Mesendoderm (in vitro differentiated cells): ENCODE data around the gene ELL3.

Experiments used
- DNase-seq: peaks from one replicate; pipeline ENCODE4 v3.0.0; 2013
- H2AK5ac ChIP-seq: 2 replicates; pipeline ENCODE4 v1.6.1; 2013; ENCODE audit warnings: low read length, inconsistent platforms
- H2BK120ac ChIP-seq: 2 replicates; pipeline ENCODE4 v1.6.1; 2013; ENCODE audit warnings: low read depth, mild to moderate bottlenecking, low read length, moderate library complexity, mixed read lengths
- H2BK15ac ChIP-seq: replicated peaks from 2 replicates; pipeline ENCODE4 v1.6.1; 2013; ENCODE audit warnings: low read depth, mild to moderate bottlenecking, moderate library complexity
- H2BK5ac ChIP-seq: 2 replicates; pipeline ENCODE4 v1.6.1; 2013; ENCODE audit warnings: low read length, inconsistent platforms
- H3K18ac ChIP-seq: 2 replicates; pipeline ENCODE4 v1.6.1; 2013; ENCODE audit warnings: mild to moderate bottlenecking, low read length, mixed read lengths
- H3K23ac ChIP-seq: one replicate; pipeline ENCODE4 v1.6.1; 2013; ENCODE audit warnings: low read length
- H3K27ac ChIP-seq: 2 replicates; pipeline ENCODE4 v1.5.1; 2013; ENCODE audit warnings: low read depth, mild to moderate bottlenecking, inconsistent platforms, low read length, moderate library complexity
- H3K27me3 ChIP-seq: 2 replicates; pipeline ENCODE4 v1.6.1; 2013; ENCODE audit warnings: low read length, control low read depth, mild to moderate bottlenecking, inconsistent platforms; ENCODE audit not compliant: insufficient read depth, poor library complexity
- H3K36me3 ChIP-seq: 2 replicates; pipeline ENCODE4 v1.6.1; 2013; ENCODE audit warnings: low read length, inconsistent platforms; ENCODE audit not compliant: control insufficient read depth, insufficient read depth
- H3K4ac ChIP-seq: one replicate; pipeline ENCODE4 v1.6.1; 2013; ENCODE audit warnings: low read depth, mild to moderate bottlenecking, low read length, moderate library complexity
- H3K4me1 ChIP-seq: 2 replicates; pipeline ENCODE4 v1.6.1; 2013; ENCODE audit warnings: low read depth, low read length, inconsistent platforms; ENCODE audit not compliant: control insufficient read depth
- H3K4me2 ChIP-seq: 2 replicates; pipeline ENCODE4 v1.6.1; 2013; ENCODE audit warnings: low read length
- H3K4me3 ChIP-seq: 2 replicates; pipeline ENCODE4 v1.5.1; 2013; ENCODE audit warnings: mild to moderate bottlenecking, low read length
- H3K56ac ChIP-seq: one replicate; pipeline ENCODE4 v1.6.1; 2013; ENCODE audit warnings: low read length
- H3K79me1 ChIP-seq: 2 replicates; pipeline ENCODE4 v1.6.1; 2013; ENCODE audit warnings: low read length, inconsistent platforms
- H3K79me2 ChIP-seq: 2 replicates; pipeline ENCODE4 v1.6.1; 2013; ENCODE audit warnings: mild to moderate bottlenecking, low read length; ENCODE audit not compliant: control insufficient read depth, insufficient read depth
- H3K9ac ChIP-seq: 2 replicates; pipeline ENCODE4 v1.6.1; 2013; ENCODE audit warnings: low read length, inconsistent platforms
- H4K5ac ChIP-seq: one replicate; pipeline ENCODE4 v1.6.1; 2013; ENCODE audit warnings: low read length
- H4K8ac ChIP-seq: one replicate; pipeline ENCODE4 v1.6.1; 2013; ENCODE audit warnings: low read depth, mild to moderate bottlenecking, control low read depth, low read length, moderate library complexity
- WGBS: extraction: QIAGEN DNeasy Blood & Tissue Kit; methylation state at CpG from one replicate; pipeline ENCODE4 v1.1.7; 2013; ENCODE audit warnings: low lambda C conversion rate, missing lambda C conversion rate; ENCODE audit not compliant: insufficient coverage; ENCODE audit errors: extremely low coverage; 5-methylcytosine and 5-hydroxymethylcytosine counted together

The ELL3 gene

DNA sequence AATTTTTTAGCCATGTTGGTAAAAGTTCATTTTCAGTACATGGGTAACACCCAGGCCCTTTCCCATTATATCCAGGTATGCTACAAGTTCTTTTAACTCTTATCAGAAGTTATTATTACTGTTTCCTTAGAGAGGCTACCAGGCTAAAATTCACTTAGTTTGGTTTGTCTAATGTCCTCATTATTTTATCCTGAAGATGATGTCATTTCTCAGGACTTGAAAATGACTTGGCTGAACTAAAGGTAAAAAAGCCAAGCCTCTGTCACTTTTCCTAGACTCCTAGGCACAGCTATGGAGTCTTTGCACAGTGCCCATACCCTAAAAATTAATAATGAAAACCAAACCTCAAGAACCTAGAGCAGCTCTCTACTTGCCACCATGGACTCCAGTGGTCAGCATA, 4.1 kb downstream of the ELL3 start:
- Histone ChIP-seq H3K27me3 (no peaks in the 10 kb centered on the region), H3K4me3 (no peak overlapping the region), H3K27ac (no peak overlapping the region), H3K18ac (no peak overlapping the region), H2BK5ac (no peak overlapping the region), H4K8ac (no peak overlapping the region), H3K4me1 (peaks cover 4% of the 10 kb centered on the region), H3K56ac (no peak overlapping the region), H3K79me1 (no peaks in the 10 kb centered on the region), H4K5ac (no peak overlapping the region), H2AK5ac (no peak overlapping the region), H2BK15ac (no peak overlapping the region), H3K4ac (no peak overlapping the region), H3K4me2 (no peak overlapping the region), H3K23ac (no peak overlapping the region), H3K36me3 (peaks cover 13% of the 10 kb centered on the region), H3K79me2 (no peaks in the 10 kb centered on the region), H2BK120ac (no peak overlapping the region), H3K9ac (no peak overlapping the region)
- DNase-seq: no peak

DNA sequence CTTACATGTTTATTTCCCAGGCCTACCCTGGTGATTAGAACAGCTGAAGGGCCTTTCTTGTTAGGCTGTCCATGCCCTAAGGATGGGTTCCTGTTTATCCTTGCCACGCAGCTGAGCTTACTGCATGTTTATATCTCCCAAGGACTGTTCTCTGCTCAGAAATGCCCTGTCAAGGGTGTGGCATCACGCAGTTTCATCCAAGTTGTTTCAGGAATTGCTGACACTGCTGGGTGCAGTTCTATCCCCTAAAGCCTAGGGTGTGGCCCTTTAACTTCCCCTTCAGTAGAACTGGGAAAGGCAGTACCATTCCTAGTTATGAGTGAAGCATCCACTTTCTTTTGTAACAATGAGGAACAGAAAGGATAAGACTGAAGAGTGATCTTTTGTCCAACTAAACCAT, 5.0 kb downstream of the ELL3 start:
- Histone ChIP-seq H3K4me2 (no peak overlapping the region), H2AK5ac (no peak overlapping the region), H2BK15ac (no peak overlapping the region), H3K79me2 (no peaks in the 10 kb centered on the region), H3K9ac (no peak overlapping the region), H2BK5ac (no peak overlapping the region), H3K79me1 (no peaks in the 10 kb centered on the region), H3K4me1 (peaks cover 4% of the 10 kb centered on the region), H3K18ac (no peak overlapping the region), H3K27me3 (no peaks in the 10 kb centered on the region), H3K23ac (no peak overlapping the region), H3K4me3 (no peak overlapping the region), H4K8ac (no peak overlapping the region), H3K56ac (no peak overlapping the region), H2BK120ac (no peak overlapping the region), H3K4ac (no peak overlapping the region), H3K27ac (no peak overlapping the region), H4K5ac (no peak overlapping the region), H3K36me3 (peaks cover 13% of the 10 kb centered on the region)
- no CpG with 5 or more reads among the region's 2 CpGs for WGBS
- no peak for DNase-seq

DNA sequence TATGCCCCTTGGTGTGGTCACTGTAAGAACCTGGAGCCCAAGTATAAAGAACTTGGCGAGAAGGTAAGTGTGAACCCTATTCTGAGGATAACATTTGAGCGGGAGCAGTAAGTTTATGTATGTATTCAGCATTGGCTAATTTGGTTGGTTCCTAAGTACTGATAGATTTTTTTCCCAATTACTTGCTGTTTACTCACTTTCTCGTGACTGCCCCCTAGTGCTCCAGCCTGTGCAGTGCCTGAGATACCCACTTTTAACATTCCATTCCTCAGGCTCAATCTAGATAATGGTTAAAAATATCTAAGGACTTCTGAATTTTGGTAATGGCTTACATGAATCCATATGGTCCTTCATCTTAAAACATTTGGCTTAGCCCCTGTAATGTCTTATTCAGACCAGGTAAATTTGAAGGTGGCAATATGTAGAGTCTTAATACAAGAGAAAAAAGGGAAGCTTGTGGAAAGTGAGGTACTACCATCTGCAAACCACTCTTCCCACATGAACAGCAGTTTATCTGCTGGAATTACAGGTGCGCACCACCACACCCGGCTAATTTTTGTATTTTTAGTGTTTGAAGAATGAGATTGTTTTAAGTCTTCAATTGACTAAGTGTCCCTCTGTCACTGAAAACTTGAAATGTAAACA, 7.1 kb downstream of the ELL3 start:
- H3K4me2 ChIP-seq: no peak overlapping the region
- no peak overlapping the region for H3K18ac ChIP-seq
- H2BK120ac ChIP-seq: no peak overlapping the region
- no CpG with 5 or more reads among the region's 5 CpGs for WGBS
- peak; percentile 77 for DNase-seq
- H3K9ac ChIP-seq: no peak overlapping the region
- no peak overlapping the region for H4K8ac ChIP-seq
- H3K56ac ChIP-seq: no peak overlapping the region
- H3K27ac ChIP-seq: no peak overlapping the region
- H3K79me2 ChIP-seq: no peaks in the 10 kb centered on the region
- H2AK5ac ChIP-seq: no peak overlapping the region
- H2BK15ac ChIP-seq: no peak overlapping the region
- H3K4ac ChIP-seq: no peak overlapping the region
- H4K5ac ChIP-seq: no peak overlapping the region
- no peaks in the 10 kb centered on the region for H3K79me1 ChIP-seq
- no peak overlapping the region for H3K4me3 ChIP-seq
- no peak overlapping the region for H3K23ac ChIP-seq
- no peak overlapping the region for H2BK5ac ChIP-seq
- H3K4me1 ChIP-seq: no peaks in the 10 kb centered on the region
- H3K36me3 ChIP-seq: peaks cover 14% of the 10 kb centered on the region
- H3K27me3 ChIP-seq: no peaks in the 10 kb centered on the region

DNA sequence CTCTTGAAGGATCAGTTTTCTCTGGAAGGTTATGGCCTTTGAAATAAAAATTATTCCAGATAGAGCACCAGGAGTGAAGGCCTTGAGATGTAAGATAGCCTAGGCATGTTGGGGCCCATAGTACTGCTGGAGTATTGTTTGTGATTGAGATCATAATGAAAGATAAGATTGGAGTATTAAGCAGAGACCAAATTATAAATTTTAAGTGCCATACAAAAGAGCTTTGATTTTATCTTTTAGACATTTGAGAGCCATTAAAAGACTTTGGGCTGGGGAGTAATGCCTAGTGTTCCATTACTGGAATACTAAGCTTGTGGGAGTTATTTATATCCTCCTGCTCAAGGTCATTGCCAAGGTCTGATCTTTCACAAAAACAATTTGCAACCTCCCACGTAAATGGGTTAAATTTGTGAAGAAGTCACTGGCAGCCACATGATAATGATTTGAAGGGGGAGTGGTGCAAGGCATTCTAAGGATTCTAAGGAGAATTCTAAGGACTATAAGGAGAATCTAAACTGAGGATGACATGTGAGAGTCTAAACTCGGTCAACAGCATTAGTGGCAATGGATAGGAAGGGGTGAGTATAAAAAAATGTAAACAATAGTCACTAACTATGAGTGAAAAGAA, 12.8 kb downstream of the ELL3 start:
- Histone ChIP-seq H3K56ac (no peak overlapping the region), H4K8ac (no peak overlapping the region), H3K79me1 (no peaks in the 10 kb centered on the region), H3K4ac (no peak overlapping the region), H3K4me2 (no peak overlapping the region), H2BK15ac (no peak overlapping the region), H3K4me3 (no peak overlapping the region), H2BK120ac (no peak overlapping the region), H2BK5ac (no peak overlapping the region), H3K27me3 (no peaks in the 10 kb centered on the region), H3K18ac (no peak overlapping the region), H3K23ac (no peak overlapping the region), H3K27ac (no peak overlapping the region), H3K9ac (no peak overlapping the region), H3K4me1 (no peaks in the 10 kb centered on the region), H4K5ac (no peak overlapping the region), H3K79me2 (no peaks in the 10 kb centered on the region), H2AK5ac (no peak overlapping the region), H3K36me3 (peaks cover 9% of the 10 kb centered on the region)
- no peak for DNase-seq
- WGBS: no CpG with 5 or more reads among the region's 2 CpGs

DNA sequence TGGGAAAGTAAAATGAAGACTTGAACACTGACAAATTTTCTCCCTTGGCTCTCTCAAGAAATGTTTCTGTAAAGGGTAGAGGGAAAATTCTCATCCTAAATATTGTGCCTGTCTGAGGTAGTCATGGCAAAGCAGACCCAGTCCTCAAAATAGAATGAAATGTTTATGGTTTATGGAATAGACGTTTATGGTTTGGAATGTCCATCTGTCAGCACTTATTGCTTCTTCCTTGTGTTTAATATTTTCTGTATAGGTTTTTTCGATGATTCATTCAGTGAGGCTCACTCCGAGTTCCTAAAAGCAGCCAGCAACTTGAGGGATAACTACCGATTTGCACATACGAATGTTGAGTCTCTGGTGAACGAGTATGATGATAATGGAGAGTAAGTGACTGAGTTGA, 13.9 kb downstream of the ELL3 start:
- Histone ChIP-seq H2BK120ac (no peak overlapping the region), H2BK15ac (no peak overlapping the region), H3K18ac (no peak overlapping the region), H3K4me2 (no peak overlapping the region), H3K9ac (no peak overlapping the region), H4K8ac (no peak overlapping the region), H3K4me1 (no peaks in the 10 kb centered on the region), H3K23ac (no peak overlapping the region), H3K79me2 (no peaks in the 10 kb centered on the region), H3K27me3 (no peaks in the 10 kb centered on the region), H3K4ac (no peak overlapping the region), H3K27ac (no peak overlapping the region), H3K4me3 (no peak overlapping the region), H3K79me1 (no peaks in the 10 kb centered on the region), H2AK5ac (no peak overlapping the region), H3K56ac (no peak overlapping the region), H4K5ac (no peak overlapping the region), H2BK5ac (no peak overlapping the region), H3K36me3 (peaks cover 7% of the 10 kb centered on the region)
- no CpG with 5 or more reads among the region's 6 CpGs for WGBS
- DNase-seq: no peak

DNA sequence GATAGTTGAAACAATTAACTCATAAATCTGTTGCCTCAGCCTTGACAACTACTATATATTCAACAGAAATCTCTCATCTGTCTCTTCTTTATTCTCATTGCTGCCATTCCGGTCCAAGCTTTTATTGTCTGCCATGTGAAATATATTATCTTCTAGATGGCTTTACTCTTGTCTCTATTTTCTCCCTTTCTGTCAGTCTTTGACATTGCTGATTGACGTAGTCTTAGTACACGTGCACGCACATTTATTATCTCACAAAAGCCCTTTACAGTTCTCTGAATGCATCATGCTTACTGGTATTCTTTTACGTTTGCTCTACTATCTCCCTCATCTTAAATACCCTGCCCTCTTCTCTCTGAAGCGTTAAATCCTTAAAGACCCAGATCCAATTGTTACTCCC, 24.9 kb downstream of the ELL3 start:
- DNase-seq: no peak
- Histone ChIP-seq H2BK5ac (no peak overlapping the region), H3K79me1 (peaks cover 8% of the 10 kb centered on the region), H3K79me2 (peaks cover 68% of the 10 kb centered on the region), H2AK5ac (no peak overlapping the region), H3K4me2 (no peak overlapping the region), H3K56ac (no peak overlapping the region), H2BK120ac (no peak overlapping the region), H4K5ac (no peak overlapping the region), H3K4me1 (peaks cover 4% of the 10 kb centered on the region), H3K9ac (no peak overlapping the region), H3K27ac (no peak overlapping the region), H3K4ac (no peak overlapping the region), H3K4me3 (no peak overlapping the region), H2BK15ac (no peak overlapping the region), H3K36me3 (peaks cover 4% of the 10 kb centered on the region), H4K8ac (no peak overlapping the region), H3K23ac (no peak overlapping the region), H3K27me3 (no peaks in the 10 kb centered on the region), H3K18ac (no peak overlapping the region)
- WGBS: no CpG with 5 or more reads among the region's 6 CpGs
